OCI-LY7 (cell line): ENCODE results near the gene BMP4. TPM values are rescaled to one million over a fixed set of nuclear protein-coding genes. Genes with fewer than 3 reads are reported as not detected.

Source experiments
- BruUV-seq: library from RNA; stranded (reverse); fragments of 400-500 nt; replicated peaks from 2 replicates; lab custom pipeline; 2021; lab: Mats Ljungman, UMichigan
- CTCF ChIA-PET: fragments of 300-600 bp; sonication (Branson Sonifier 250); formaldehyde crosslinking; loops from one replicate; lab custom pipeline; 2022; ENCODE audit warnings: antibody characterized with exemption; ENCODE audit not compliant: unreplicated experiment; lab: Charles Lee
- POLR2A ChIA-PET: fragments of 300-600 bp; sonication (Branson Sonifier 250); formaldehyde crosslinking; loops from one replicate; lab custom pipeline; 2022; ENCODE audit warnings: antibody characterized with exemption; lab: Charles Lee
- DNase-seq: peaks from one replicate; pipeline ENCODE4 v3.0.0-alpha.2; 2015; ENCODE audit warnings: low spot score
- H2AFZ ChIP-seq: fragments of 200-600 bp; sonication (generic), shearing (Covaris generic); 2 replicates; pipeline ENCODE4 v1.6.1; 2014; ENCODE audit warnings: mild to moderate bottlenecking, antibody characterized with exemption, low read length, moderate library complexity
- H3K27ac ChIP-seq: fragments of 200-600 bp; sonication (generic); 2 replicates; pipeline ENCODE4 v1.5.1; 2014; ENCODE audit warnings: mixed run types, low read depth, mild to moderate bottlenecking, moderate library complexity, low read length, inconsistent platforms; ENCODE audit not compliant: poor library complexity, severe bottlenecking
- H3K36me3 ChIP-seq: fragments of 200-600 bp; sonication (generic); 2 replicates; pipeline ENCODE4 v1.6.1; 2014; ENCODE audit warnings: mild to moderate bottlenecking, antibody characterized with exemption, low read length, moderate library complexity, mixed read lengths; ENCODE audit not compliant: insufficient read depth
- H3K4me1 ChIP-seq: fragments of 200-600 bp; sonication (generic); 2 replicates; pipeline ENCODE4 v1.5.1; 2014; ENCODE audit warnings: mild to moderate bottlenecking, low read length; ENCODE audit not compliant: insufficient read depth, poor library complexity, severe bottlenecking
- H3K4me2 ChIP-seq: fragments of 200-600 bp; sonication (generic); 2 replicates; pipeline ENCODE4 v1.6.1; 2014; ENCODE audit warnings: mild to moderate bottlenecking, low read length
- H3K4me3 ChIP-seq: fragments of 200-600 bp; sonication (generic); 2 replicates; pipeline ENCODE4 v1.5.1; 2014; ENCODE audit warnings: mild to moderate bottlenecking, low read depth, low read length; ENCODE audit not compliant: poor library complexity, severe bottlenecking
- H3K79me2 ChIP-seq: fragments of 200-600 bp; sonication (generic); 2 replicates; pipeline ENCODE4 v1.6.1; 2016; ENCODE audit warnings: low read depth, mild to moderate bottlenecking, low read length, moderate library complexity, mixed read lengths; ENCODE audit not compliant: insufficient read depth
- H3K9me2 ChIP-seq: fragments of 200-600 bp; sonication (generic); 2 replicates; pipeline ENCODE4 v1.6.1; 2016; ENCODE audit warnings: mild to moderate bottlenecking, low read length, mixed read lengths; ENCODE audit not compliant: insufficient read depth
- H3K9me3 ChIP-seq: fragments of 200-600 bp; sonication (generic); 2 replicates; pipeline ENCODE4 v1.6.1; 2014; ENCODE audit warnings: mild to moderate bottlenecking, mixed run types, low read length, mixed read lengths
- H4K20me1 ChIP-seq: fragments of 200-600 bp; sonication (generic); 2 replicates; pipeline ENCODE4 v1.6.1; 2014; ENCODE audit warnings: mild to moderate bottlenecking, antibody characterized with exemption, low read length, moderate library complexity, mixed read lengths; ENCODE audit not compliant: insufficient read depth
- EZH2phosphoT487 ChIP-seq: fragments of 200-600 bp; sonication (generic); IDR thresholded peaks from 2 replicates; pipeline ENCODE4 v1.6.1; 2018; ENCODE audit warnings: low read depth, borderline replicate concordance, mild to moderate bottlenecking, mixed run types, antibody characterized with exemption, low read length, moderate library complexity, mixed read lengths
- intact Hi-C: fragments of 100-400 bp; cut with micrococcal nuclease; formaldehyde crosslinking; loops from one replicate; pipeline ENCODE4 v1.10.0; 2022; ENCODE audit not compliant: unreplicated experiment
- total RNA-seq, 2 experiments: library from RNA; depleted of rRNA in 1 of 2; stranded (reverse); fragments of >200 nt in 1 of 2; shearing (Covaris generic) in 1 of 2; gene quantifications; 2 replicates each; pipeline ENCODE4 v1.2.3, GENCODE V29; 2014 to 2022
- TF ChIP-seq, protein P1 (sequence below): fragments of 200-600 bp; sonication (generic); conservative IDR thresholded peaks from 2 replicates; pipeline ENCODE4 v1.5.1; 2014; ENCODE audit warnings: mild to moderate bottlenecking, antibody characterized with exemption, low read length, moderate library complexity, mixed read lengths

Gene BMP4
- total RNA-seq, 2 experiments from 2014 or later = not detected

DNA sequence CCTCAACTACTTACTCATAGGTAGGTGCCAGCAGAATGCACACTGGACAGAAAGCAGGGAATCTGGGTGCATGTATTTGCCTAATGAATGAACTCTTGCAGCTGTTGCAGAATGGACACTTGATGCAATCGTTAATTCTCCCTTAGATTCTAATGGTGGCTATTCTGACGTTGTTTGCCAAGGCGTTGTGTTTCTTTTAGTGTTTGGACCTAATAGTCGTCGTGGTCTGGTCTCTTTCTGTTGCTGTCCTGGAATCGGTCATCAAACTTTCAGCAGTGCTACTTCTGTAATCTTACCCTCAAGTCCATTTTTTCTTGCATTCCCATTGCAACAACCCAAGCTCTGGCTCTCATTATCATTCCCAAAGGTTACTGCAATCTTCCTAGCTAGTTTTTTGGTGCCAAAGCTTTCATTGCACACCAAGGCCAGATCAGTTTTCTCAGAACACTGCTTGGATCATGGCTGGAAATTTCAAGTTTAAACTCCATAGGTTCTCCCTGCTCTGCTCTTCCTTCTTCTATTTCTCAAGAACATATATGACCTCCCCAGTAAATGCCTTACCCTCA lies 31.3 kb downstream of the BMP4 start:
- no peaks in the 10 kb centered on the region for H3K9me3 ChIP-seq
- H3K36me3 ChIP-seq = no peaks in the 10 kb centered on the region
- no peak overlapping the region for H3K4me3 ChIP-seq
- BruUV-seq = no TSS peak
- no peaks in the 10 kb centered on the region for H4K20me1 ChIP-seq
- DNase-seq = no peak
- no peak overlapping the region for H3K27ac ChIP-seq
- no peak for TF ChIP-seq EZH2phosphoT487
- TF ChIP-seq, protein P1, sequence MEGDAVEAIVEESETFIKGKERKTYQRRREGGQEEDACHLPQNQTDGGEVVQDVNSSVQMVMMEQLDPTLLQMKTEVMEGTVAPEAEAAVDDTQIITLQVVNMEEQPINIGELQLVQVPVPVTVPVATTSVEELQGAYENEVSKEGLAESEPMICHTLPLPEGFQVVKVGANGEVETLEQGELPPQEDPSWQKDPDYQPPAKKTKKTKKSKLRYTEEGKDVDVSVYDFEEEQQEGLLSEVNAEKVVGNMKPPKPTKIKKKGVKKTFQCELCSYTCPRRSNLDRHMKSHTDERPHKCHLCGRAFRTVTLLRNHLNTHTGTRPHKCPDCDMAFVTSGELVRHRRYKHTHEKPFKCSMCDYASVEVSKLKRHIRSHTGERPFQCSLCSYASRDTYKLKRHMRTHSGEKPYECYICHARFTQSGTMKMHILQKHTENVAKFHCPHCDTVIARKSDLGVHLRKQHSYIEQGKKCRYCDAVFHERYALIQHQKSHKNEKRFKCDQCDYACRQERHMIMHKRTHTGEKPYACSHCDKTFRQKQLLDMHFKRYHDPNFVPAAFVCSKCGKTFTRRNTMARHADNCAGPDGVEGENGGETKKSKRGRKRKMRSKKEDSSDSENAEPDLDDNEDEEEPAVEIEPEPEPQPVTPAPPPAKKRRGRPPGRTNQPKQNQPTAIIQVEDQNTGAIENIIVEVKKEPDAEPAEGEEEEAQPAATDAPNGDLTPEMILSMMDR = no peak
- POLR2A ChIA-PET = interaction anchor here (0.8 kb wide), 1 partner anchor 42 kb away, joined by 4 read pairs; no protein-coding TSS in a partner anchor
- no peaks in the 10 kb centered on the region for H3K79me2 ChIP-seq
- no peaks in the 10 kb centered on the region for H3K9me2 ChIP-seq
- H3K4me2 ChIP-seq = no peak overlapping the region
- CTCF ChIA-PET = no interaction called here
- no peak overlapping the region for H2AFZ ChIP-seq
- intact Hi-C loops = no loop called here
- no peaks in the 10 kb centered on the region for H3K4me1 ChIP-seq

DNA sequence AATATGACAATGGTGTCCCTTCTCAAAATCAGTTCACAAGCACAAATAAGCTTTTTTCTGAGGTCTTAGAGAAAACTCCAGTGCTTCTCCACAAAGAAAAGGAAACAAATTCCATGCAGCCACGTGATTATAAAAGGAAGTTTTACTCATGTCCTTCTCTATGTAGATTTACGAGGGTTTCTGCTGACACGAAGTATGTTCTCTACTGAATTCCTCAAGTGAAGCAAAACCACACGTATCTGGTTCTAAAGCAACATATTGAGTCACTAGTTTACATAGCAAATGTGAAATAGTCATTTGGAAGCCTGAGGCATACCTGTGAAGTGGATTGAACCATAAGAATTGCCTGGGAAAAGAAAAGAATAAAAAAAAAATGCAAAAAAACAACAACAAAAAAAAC lies 31.9 kb downstream of the BMP4 start:
- no TSS peak for BruUV-seq
- TF ChIP-seq, protein P1 = no peak
- no peak for TF ChIP-seq EZH2phosphoT487
- DNase-seq = no peak
- H3K4me1 ChIP-seq = no peaks in the 10 kb centered on the region
- no peaks in the 10 kb centered on the region for H3K9me3 ChIP-seq
- no peak overlapping the region for H2AFZ ChIP-seq
- no peak overlapping the region for H3K4me3 ChIP-seq
- POLR2A ChIA-PET = interaction anchor here (0.8 kb wide), 1 partner anchor 41 kb away, joined by 4 read pairs; no protein-coding TSS in a partner anchor
- H3K27ac ChIP-seq = no peak overlapping the region
- no peak overlapping the region for H3K4me2 ChIP-seq
- no peaks in the 10 kb centered on the region for H3K9me2 ChIP-seq
- intact Hi-C loops = no loop called here
- H3K79me2 ChIP-seq = no peaks in the 10 kb centered on the region
- no peaks in the 10 kb centered on the region for H4K20me1 ChIP-seq
- no peaks in the 10 kb centered on the region for H3K36me3 ChIP-seq
- CTCF ChIA-PET = no interaction called here

DNA sequence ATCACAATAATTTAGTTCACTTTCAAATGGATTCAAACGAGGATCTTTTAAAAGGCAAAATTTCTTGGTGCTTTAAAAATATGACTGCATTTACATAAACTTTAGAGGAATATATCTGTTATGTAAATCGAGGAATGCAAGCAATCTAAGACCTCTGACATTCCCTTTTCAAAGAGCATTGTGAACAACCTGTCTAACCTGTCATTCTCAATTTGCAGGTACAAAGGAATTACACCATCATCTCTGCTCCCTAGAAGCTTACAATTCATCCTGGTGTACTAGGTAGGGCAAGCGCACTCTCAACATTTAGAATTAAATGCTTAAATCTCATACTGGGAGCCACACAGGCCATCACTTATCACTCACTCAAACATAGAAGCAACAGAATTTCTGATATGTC lies 35.6 kb downstream of the BMP4 start:
- no peaks in the 10 kb centered on the region for H3K4me1 ChIP-seq
- DNase-seq = no peak
- no peak overlapping the region for H2AFZ ChIP-seq
- no peaks in the 10 kb centered on the region for H4K20me1 ChIP-seq
- intact Hi-C loops = no loop called here
- H3K4me2 ChIP-seq = no peak overlapping the region
- H3K36me3 ChIP-seq = no peaks in the 10 kb centered on the region
- ChIA-PET CTCF (interaction anchor here (0.5 kb wide), 1 partner anchor 1038 kb away, joined by 4 read pairs; no protein-coding TSS in a partner anchor), POLR2A (interaction anchor here (1.0 to 1.9 kb wide), 3 partner anchors 9 to 23 kb away, joined by 3 to 6 read pairs (median 3); no protein-coding TSS in a partner anchor)
- no peak overlapping the region for H3K27ac ChIP-seq
- no peaks in the 10 kb centered on the region for H3K79me2 ChIP-seq
- BruUV-seq = no TSS peak
- TF ChIP-seq, protein P1 = no peak
- no peak for TF ChIP-seq EZH2phosphoT487
- no peaks in the 10 kb centered on the region for H3K9me3 ChIP-seq
- no peak overlapping the region for H3K4me3 ChIP-seq
- no peaks in the 10 kb centered on the region for H3K9me2 ChIP-seq
